K562 (cell line): ENCODE data around the gene NISCH. TPM values are rescaled to one million over a fixed set of nuclear protein-coding genes. Genes with fewer than 3 reads are reported as not detected.

ENCODE experiments used
- ATAC-seq: fragments of 200-7000 bp; cut with Tn5 transposase; 3 replicates; pipeline ENCODE4 v1.9.1; 2020; ENCODE audit warnings: moderate library complexity
- BruUV-seq: library from RNA; stranded (reverse); fragments of 400-500 nt; replicated peaks from 2 replicates; lab custom pipeline; 2021; lab: Mats Ljungman, UMichigan
- CTCF ChIA-PET: fragments of 300-600 bp; formaldehyde crosslinking; extraction: SDS; loops from one replicate; lab custom pipeline; 2021; ENCODE audit warnings: low intra/inter-chr PET ratio; lab: Yijun Ruan, JAX
- POLR2A ChIA-PET: fragments of 300-600, 350-650 bp; sonication (Branson Sonifier 250); formaldehyde crosslinking; extraction: SDS; loops from one replicate; lab custom pipeline; 2021; ENCODE audit warnings: antibody characterized with exemption, inconsistent platforms; lab: Yijun Ruan, JAX
- DNase-seq, 4 experiments: peaks; one replicate each; pipeline versions ENCODE4 v3.0.0 to v3.0.0-alpha.2; 2011 to 2018; ENCODE audit warnings: low spot score in 3 of 4, mixed read lengths in 3 of 4; ENCODE audit errors: extremely low read depth in 1 of 4
- FAIRE-seq: peaks from 2 replicates; lab custom pipeline; 2011; peaks lifted over from hg19 to GRCh38; lab: Jason Lieb, UNC
- H2AFZ ChIP-seq: 2 replicates; pipeline ENCODE4 v1.6.0; 2011; ENCODE audit warnings: low read depth, low read length, control low read depth, inconsistent platforms
- H3K27ac ChIP-seq: fragments of 200-600 bp; 3 replicates; pipeline ENCODE4 v1.8.0; 2011; ENCODE audit warnings: low read depth, mild to moderate bottlenecking, control low read depth, inconsistent platforms, low read length, moderate library complexity, mixed read lengths; ENCODE audit errors: extremely low read depth
- H3K27me3 ChIP-seq, 2 experiments: fragments of 300-600 bp in 1 of 2; 2 replicates in 1 of 2; 3 replicates in 1 of 2; pipeline versions ENCODE4 v1.6.0 to v1.8.0; 2011; ENCODE audit warnings: inconsistent platforms in 2 of 2, low read length in 2 of 2, mild to moderate bottlenecking in 1 of 2, mixed read lengths in 1 of 2, moderate library complexity in 1 of 2; ENCODE audit not compliant: control insufficient read depth in 2 of 2, insufficient read depth in 2 of 2
- H3K36me3 ChIP-seq: fragments of 300-600 bp; 3 replicates; pipeline ENCODE4 v1.8.0; 2011; ENCODE audit warnings: mild to moderate bottlenecking, low read length, inconsistent platforms; ENCODE audit not compliant: control insufficient read depth, insufficient read depth
- H3K4me1 ChIP-seq, 2 experiments: fragments of 200-600 bp in 1 of 2; replicated peaks in 1 of 2; 2 replicates in 1 of 2; 3 replicates in 1 of 2; pipeline versions ENCODE4 v1.5.1 to v1.8.0; 2011; ENCODE audit warnings: inconsistent platforms in 2 of 2, low read length in 2 of 2, mild to moderate bottlenecking in 1 of 2, mixed read lengths in 1 of 2, moderate library complexity in 1 of 2; ENCODE audit not compliant: control insufficient read depth in 2 of 2, insufficient read depth in 2 of 2
- H3K4me2 ChIP-seq: 2 replicates; pipeline ENCODE4 v1.6.1; 2011; ENCODE audit warnings: low read length, control low read depth, inconsistent platforms, mixed read lengths; ENCODE audit not compliant: insufficient read depth
- H3K4me3 ChIP-seq: fragments of 200-600 bp; sonication (generic), shearing (Covaris generic); 2 replicates; pipeline ENCODE4 v1.5.1; 2016; ENCODE audit warnings: control low read depth, inconsistent platforms
- H3K79me2 ChIP-seq: fragments of 200-600 bp; 3 replicates; pipeline ENCODE4 v1.8.0; 2011; ENCODE audit warnings: low read length, inconsistent platforms; ENCODE audit not compliant: control insufficient read depth, insufficient read depth
- H3K9ac ChIP-seq, 2 experiments: 2 replicates each; pipeline versions ENCODE4 v1.6.0 to v1.6.1; 2011; ENCODE audit warnings: low read depth in 2 of 2, low read length in 2 of 2, control low read depth in 1 of 2, inconsistent platforms in 1 of 2, mild to moderate bottlenecking in 1 of 2, mixed read lengths in 1 of 2; ENCODE audit not compliant: insufficient read depth in 1 of 2
- H3K9me1 ChIP-seq: one replicate; pipeline ENCODE4 v1.6.0; 2011; ENCODE audit warnings: inconsistent platforms, mild to moderate bottlenecking, low read length, moderate library complexity; ENCODE audit not compliant: control insufficient read depth, insufficient read depth
- H3K9me3 ChIP-seq: replicated peaks from 2 replicates; pipeline ENCODE4 v1.5.1; 2011; ENCODE audit warnings: low read depth, low read length, inconsistent platforms; ENCODE audit not compliant: control insufficient read depth, insufficient read depth
- H4K20me1 ChIP-seq: replicated peaks from 2 replicates; pipeline ENCODE4 v1.6.1; 2011; ENCODE audit warnings: low read length, inconsistent platforms, mixed read lengths; ENCODE audit not compliant: control insufficient read depth, insufficient read depth
- ERF ChIP-seq: fragments of 450-650 bp; formaldehyde crosslinking; IDR thresholded peaks from 2 replicates; pipeline ENCODE4 v1.4.0; 2020; ENCODE audit warnings: mild to moderate bottlenecking, mixed read lengths
- FUS ChIP-seq: fragments of 200-400 bp; formaldehyde crosslinking; optimal IDR thresholded peaks from 2 replicates; pipeline ENCODE3; 2017; ENCODE audit warnings: low read depth, low read length
- LARP7 ChIP-seq: fragments of 450-650 bp; IDR thresholded peaks from 2 replicates; pipeline ENCODE4 v1.6.1; 2016
- NUFIP1 ChIP-seq: fragments of 450-650 bp; IDR thresholded peaks from 2 replicates; pipeline ENCODE4 v1.6.1; 2018; ENCODE audit not compliant: partially characterized antibody
- PHF20 ChIP-seq: fragments of 450-650 bp; IDR thresholded peaks from 2 replicates; pipeline ENCODE4 v1.6.1; 2018; ENCODE audit not compliant: partially characterized antibody
- PRDM10 ChIP-seq: fragments of 450-650 bp; IDR thresholded peaks from 2 replicates; pipeline ENCODE4 v1.6.1; 2018; ENCODE audit not compliant: partially characterized antibody
- PRPF4 ChIP-seq: fragments of 200-400 bp; formaldehyde crosslinking; IDR thresholded peaks from one replicate; pipeline ENCODE4 v1.6.1; 2017; ENCODE audit warnings: low read length, low read depth, mild to moderate bottlenecking; ENCODE audit not compliant: insufficient read depth, poor library complexity, severe bottlenecking
- SIX5 ChIP-seq, 2 experiments: IDR thresholded peaks; 2 replicates each; pipeline ENCODE4 v1.6.1; 2011; ENCODE audit warnings: low read length in 2 of 2, borderline replicate concordance in 1 of 2, low read depth in 1 of 2, mild to moderate bottlenecking in 1 of 2, moderate library complexity in 1 of 2; ENCODE audit not compliant: insufficient read depth in 1 of 2
- SMAD1 ChIP-seq: fragments of 150-350 bp; IDR thresholded peaks from 2 replicates; pipeline ENCODE4 v1.6.1; 2014; ENCODE audit warnings: low read length, low read depth; ENCODE audit not compliant: partially characterized antibody
- SMAD4 ChIP-seq: fragments of 250-450 bp; sonication (Bioruptor Pico); conservative IDR thresholded peaks from 2 replicates; pipeline ENCODE4 v1.8.0; 2021; ENCODE audit warnings: inconsistent platforms, mild to moderate bottlenecking, moderate library complexity
- TEAD2 ChIP-seq: fragments of 450-650 bp; IDR thresholded peaks from 2 replicates; pipeline ENCODE4 v1.6.1; 2016; ENCODE audit warnings: missing genetic modification characterization, control low read depth, missing compliant biosample characterization
- ZBTB34 ChIP-seq: fragments of 250-450 bp; sonication (Bioruptor Pico); IDR thresholded peaks from 2 replicates; pipeline ENCODE4 v1.8.0; 2021; ENCODE audit warnings: mild to moderate bottlenecking, moderate library complexity
- ZNF212 ChIP-seq: fragments of 450-650 bp; formaldehyde crosslinking; IDR thresholded peaks from 2 replicates; pipeline ENCODE4 v1.4.0; 2020; ENCODE audit warnings: mild to moderate bottlenecking
- ZNF232 ChIP-seq: sonication (generic); formaldehyde crosslinking; IDR thresholded peaks from 2 replicates; pipeline ENCODE4 v1.8.0; 2022; ENCODE audit warnings: mild to moderate bottlenecking, missing genetic modification reagents
- ZNF280A ChIP-seq: fragments of 450-650 bp; IDR thresholded peaks from 2 replicates; pipeline ENCODE4 v1.6.1; 2018; ENCODE audit warnings: mild to moderate bottlenecking, low read depth; ENCODE audit not compliant: partially characterized antibody
- ZNF584 ChIP-seq: fragments of 200-800 bp; sonication (Bioruptor generic); IDR thresholded peaks from 2 replicates; pipeline ENCODE4 v1.6.1; 2016; ENCODE audit warnings: low read depth, mild to moderate bottlenecking, missing genetic modification characterization, missing compliant biosample characterization
- ZNF589 ChIP-seq: fragments of 200-800 bp; sonication (Bioruptor generic); IDR thresholded peaks from 2 replicates; pipeline ENCODE4 v1.6.1; 2016; ENCODE audit warnings: low read depth, missing genetic modification characterization, missing compliant biosample characterization
- WGBS: fragments of 100-300 bp; shearing (Covaris generic); methylation state at CpG from one replicate; pipeline ENCODE4 v1.1.6; 2016; ENCODE audit warnings: low coverage, mixed read lengths; ENCODE audit not compliant: insufficient coverage; ENCODE audit errors: missing lambda C conversion rate; 5-methylcytosine and 5-hydroxymethylcytosine counted together
- in situ Hi-C: fragments of 300-500 bp; cut with MboI; formaldehyde crosslinking; loops from 4 replicates; pipeline ENCODE4 v1.15.0; 2018; ENCODE audit warnings: inconsistent platforms, mixed read lengths
- intact Hi-C: fragments of 100-400 bp; cut with micrococcal nuclease; formaldehyde crosslinking; loops from 2 replicates; pipeline ENCODE4 v1.14.2; 2022
- polyA plus RNA-seq, 8 experiments: library from polyadenylated mRNA; depleted of rRNA in 4 of 8; stranded (reverse) in 5 of 8; unstranded in 3 of 8; fragments of >200 nt; fragmentation: Nextera tagmentation in 2 of 8; fragmentation: Illumina TruSeq in 1 of 8; extraction: Ambion mirVana in 2 of 8; extraction: Trizol in 1 of 8; gene quantifications; 2 replicates each; pipeline versions ENCODE4 v1.2.1 to v1.2.3, GENCODE V29; 2011 to 2014; ENCODE audit warnings: inconsistent platforms in 1 of 8, missing spikeins in 1 of 8
- total RNA-seq, 7 experiments: library from RNA; depleted of rRNA in 6 of 7; stranded (reverse); fragments of >200 nt in 6 of 7; fragmentation: Illumina TruSeq in 2 of 7; extraction: Trizol in 2 of 7; gene quantifications; 2 replicates each; pipeline versions ENCODE4 v1.2.1 to v1.2.3, GENCODE V29; 2011 to 2021; ENCODE audit warnings: low replicate concordance in 1 of 7

NISCH gene
- total and polyA plus RNA-seq, 9 of the 15 experiments (the other 6 are each of a cell fraction or from before 2014, with no cell fraction given), result 0.44 to 43.5 (median 23.4) TPM

- TSS peak; percentile 93 for BruUV-seq
- H3K4me3 ChIP-seq, result peak overlapping the region; percentile 92
- no peaks in the 10 kb centered on the region for H3K9me3 ChIP-seq
- in situ Hi-C loops (no loop called here), intact Hi-C loops (loop anchor here (10.0 kb wide), 1 partner anchor 230 kb away; the partner anchor contains the start of genes GNL3 and PBRM1)
- FAIRE-seq (peak; percentile 42), ATAC-seq (peak; percentile 7), DNase-seq (peak in 1 of 4 experiments; percentile 13)
- peak overlapping the region; percentile 73 for H3K27ac ChIP-seq
- H4K20me1 ChIP-seq, result no peaks in the 10 kb centered on the region
- H3K4me1 ChIP-seq, result peaks cover 19 to 48% of the 10 kb centered on the region in 2 experiments; a peak in 4 of 5 replicates
- POLR2A ChIA-PET, result interaction anchor here (1.2 kb wide), 1 partner anchor 234 kb away, joined by 4 read pairs; no protein-coding TSS in a partner anchor
- peak overlapping the region; percentile 84 for H2AFZ ChIP-seq
- peaks cover 25% of the 10 kb centered on the region; the same call in 2 of the 3 replicates for H3K36me3 ChIP-seq
- CTCF ChIA-PET, result no interaction called here
- WGBS, result 22% methylated on average over 3 of the region's 11 CpGs
- peak overlapping the region; percentile 68 to 93 for H3K9ac ChIP-seq
- no peaks in the 10 kb centered on the region for H3K9me1 ChIP-seq
- H3K4me2 ChIP-seq, result peak overlapping the region; percentile 83
- peaks cover 28% of the 10 kb centered on the region for H3K79me2 ChIP-seq
- no peaks in the 10 kb centered on the region for H3K27me3 ChIP-seq
- TF ChIP-seq ZNF212 (CRISPR knock-in tag) (no peak), NUFIP1 (no peak), SMAD1 (no peak), FUS (no peak), ERF (CRISPR knock-in tag) (0 out of 2 replicates have a peak, but pooled peaks have one; percentile 19), TEAD2 (tag) (no peak), PHF20 (no peak), ZBTB34 (CRISPR knock-in tag) (no peak), PRDM10 (no peak), ZNF589 (no peak), SMAD4 (CRISPR knock-in tag) (0 out of 2 replicates have a peak, but pooled peaks have one; percentile 21), SIX5 (IDR thresholded peaks at IDR 0.05; ENCODE audit: borderline replicate concordance in 1 of 2, insufficient read depth in 1 of 2, low read depth in 1 of 2, low read length in 2 of 2) (no peak), ZNF584 (CRISPR knock-in tag) (no peak), ZNF280A (no peak), LARP7 (no peak), ZNF232 (CRISPR knock-in tag) (no peak), PRPF4 (no peak)
Observed at GRCh38 chr3:52454938-52455282, 494 bp upstream of the NISCH start.
